Measurements from ENCODE around the gene ST6GALNAC3.

ST6GALNAC3 gene

GRCh38 chr1:76142771-76143540 is 68.4 kb downstream of the ST6GALNAC3 start:
- DNase-seq (ENCODE audit: low read depth) = no peak

GRCh38 chr1:76144247-76144646 is 69.7 kb downstream of the ST6GALNAC3 start:
- DNase-seq (ENCODE audit: low read depth) = no peak

- DNase-seq (ENCODE audit: low read depth) = no peak
Observed at GRCh38 chr1:76145332-76145731, 70.8 kb downstream of the ST6GALNAC3 start.

- DNase-seq (ENCODE audit: low read depth) = no peak
Observed at GRCh38 chr1:76146184-76146583, 71.6 kb downstream of the ST6GALNAC3 start.

DNA sequence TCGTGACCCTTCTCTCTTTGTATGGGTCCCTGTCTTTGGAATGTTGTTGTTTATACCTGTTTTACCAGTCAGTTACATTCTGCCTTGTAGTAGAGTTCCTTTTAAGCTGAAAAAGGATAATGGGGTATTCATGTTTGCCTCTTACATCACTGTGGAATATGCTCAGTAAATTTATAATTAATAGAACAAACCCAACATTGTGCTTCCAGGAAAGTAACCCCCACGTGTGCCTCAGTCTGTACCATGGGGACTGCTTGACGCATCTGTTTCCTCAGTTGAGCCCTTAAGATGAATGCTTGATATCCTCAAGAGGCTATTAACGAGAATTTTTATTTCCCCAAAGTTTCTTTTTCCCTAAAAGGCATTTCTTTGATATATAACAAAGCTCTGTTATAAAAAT is 73.4 kb downstream of the ST6GALNAC3 start:
- DNase-seq (ENCODE audit: low read depth) = no peak

GRCh38 chr1:76148460-76148859 is 73.9 kb downstream of the ST6GALNAC3 start:
- DNase-seq (ENCODE audit: low read depth) = no peak

DNA sequence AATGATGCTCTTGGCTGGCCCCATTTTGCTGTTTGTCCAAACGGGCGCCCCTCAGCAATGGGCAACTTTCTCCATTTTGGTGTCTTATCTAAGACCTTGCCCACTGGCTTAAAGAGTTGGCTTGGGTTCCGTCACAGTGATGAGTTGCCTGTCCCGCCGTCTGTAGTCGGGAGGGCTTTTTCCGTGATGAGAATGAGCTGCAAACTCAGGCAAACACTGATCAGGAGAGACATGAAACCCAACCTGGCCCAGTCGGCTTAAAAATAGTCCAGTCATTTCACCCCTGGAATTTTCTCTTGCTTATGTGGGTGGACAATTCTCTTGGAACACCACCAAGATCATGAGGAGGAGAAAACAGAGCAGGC is 79.3 kb downstream of the ST6GALNAC3 start:
- DNase-seq (ENCODE audit: low read depth) = no peak

GRCh38 chr1:76154206-76154956 is 79.8 kb downstream of the ST6GALNAC3 start:
- peak; percentile 49 for DNase-seq (ENCODE audit: low read depth)

- no peak for DNase-seq (ENCODE audit: low read depth)
Observed at GRCh38 chr1:76156987-76157386, 82.4 kb downstream of the ST6GALNAC3 start.

DNA sequence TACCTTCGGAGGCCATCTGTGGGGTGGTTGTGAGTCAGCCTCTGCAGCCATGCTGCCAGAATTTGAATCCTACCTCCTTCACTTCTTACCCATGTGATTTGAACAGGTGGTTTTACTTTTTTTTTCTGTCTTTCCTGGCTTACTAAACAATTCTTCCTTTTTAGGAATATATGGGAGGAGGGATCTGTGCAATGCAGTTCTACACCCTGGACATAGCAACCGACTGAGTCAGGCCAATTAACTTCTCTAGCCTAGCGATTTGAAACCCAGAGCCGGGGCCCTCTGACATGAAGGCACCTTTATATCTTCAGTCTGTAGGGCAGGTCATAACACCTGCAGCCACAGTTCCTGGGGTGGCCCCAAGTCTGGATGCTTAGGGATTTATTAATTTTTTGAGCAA is 83.6 kb downstream of the ST6GALNAC3 start:
- DNase-seq (ENCODE audit: low read depth) = no peak

DNA sequence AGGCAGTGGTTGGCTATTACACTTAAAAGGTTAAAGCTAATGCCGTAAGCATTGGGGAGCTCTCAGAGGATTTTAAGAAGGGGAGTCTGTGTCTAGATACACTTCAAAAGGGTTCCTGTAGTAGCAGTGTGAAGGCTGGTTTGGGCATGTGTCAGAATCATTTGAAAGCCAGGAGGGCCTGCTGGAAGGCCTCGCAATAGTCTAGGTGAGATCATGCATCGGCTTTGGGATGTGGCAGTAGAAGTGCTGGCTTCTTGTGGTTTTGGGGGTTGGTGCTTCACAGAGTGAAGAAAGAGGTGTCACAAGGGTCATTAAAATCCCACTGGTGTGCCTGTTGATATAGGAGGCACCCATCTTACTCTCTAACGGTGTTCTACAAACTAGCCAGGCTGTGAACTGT is 85.7 kb downstream of the ST6GALNAC3 start:
- DNase-seq (ENCODE audit: low read depth) = no peak

GRCh38 chr1:76161451-76161850 is 86.9 kb downstream of the ST6GALNAC3 start:
- no peak for DNase-seq (ENCODE audit: low read depth)

DNA sequence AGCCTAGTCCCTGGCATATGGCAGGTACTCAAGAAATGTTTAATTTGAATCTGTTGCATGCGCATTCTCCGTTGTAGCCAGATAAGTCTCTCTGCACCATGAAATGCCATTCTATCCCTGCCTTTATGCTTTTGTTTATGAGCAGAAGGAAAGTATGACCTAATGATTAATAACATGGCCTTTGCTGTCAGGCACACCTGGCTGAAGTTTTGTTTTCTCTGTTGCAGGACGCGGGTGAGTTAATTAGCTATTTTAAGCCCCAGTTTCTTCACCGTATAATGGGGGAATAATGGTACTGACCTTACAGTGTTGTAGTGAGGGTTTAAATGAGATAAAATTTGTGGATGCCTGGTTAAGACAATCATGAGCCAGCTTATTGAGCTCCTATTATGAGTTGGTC is 87.7 kb downstream of the ST6GALNAC3 start:
- DNase-seq (ENCODE audit: low read depth) = no peak

DNA sequence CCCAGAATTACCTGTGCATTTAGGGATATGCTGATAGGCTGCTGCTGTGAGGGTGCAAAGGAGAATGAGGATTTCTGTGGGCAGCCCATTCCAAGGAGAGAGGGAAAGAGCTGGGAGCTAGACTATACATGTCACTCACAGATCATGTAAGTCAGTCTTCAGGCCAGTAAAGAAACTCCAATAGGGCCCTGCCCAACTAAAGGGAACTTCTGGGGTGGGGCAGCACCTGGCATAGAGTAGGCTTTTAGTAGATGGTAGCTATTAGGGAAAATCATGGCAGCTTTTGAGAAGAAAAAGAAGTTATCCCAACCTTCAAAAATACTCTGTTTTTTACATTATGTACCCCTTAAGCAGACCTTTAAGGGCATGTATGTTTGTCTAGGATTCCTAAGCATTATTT is 89.6 kb downstream of the ST6GALNAC3 start:
- DNase-seq (ENCODE audit: low read depth) = no peak

DNA sequence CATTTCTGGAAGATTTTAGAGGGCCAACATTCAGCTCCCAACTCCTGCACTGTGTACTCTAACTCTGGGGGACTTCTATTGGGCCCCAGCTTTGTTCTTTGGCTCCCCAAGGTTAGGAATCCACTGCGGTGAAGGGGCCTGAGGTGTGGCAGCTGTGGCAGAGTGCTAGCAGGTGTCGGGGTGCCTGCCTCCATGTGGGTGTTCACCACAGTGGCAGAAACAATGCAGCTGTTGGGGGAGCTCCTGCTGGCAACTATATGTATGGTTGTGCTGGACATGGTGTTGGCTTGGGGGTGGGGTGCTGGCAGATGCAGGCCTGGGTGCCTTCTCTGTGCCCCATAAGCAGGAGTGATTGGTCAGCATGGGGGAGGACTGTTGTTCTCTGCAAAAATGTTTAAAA is 95.5 kb downstream of the ST6GALNAC3 start:
- DNase-seq (ENCODE audit: low read depth) = no peak

GRCh38 chr1:76170513-76170912 is 96.0 kb downstream of the ST6GALNAC3 start:
- no peak for DNase-seq (ENCODE audit: low read depth)

DNA sequence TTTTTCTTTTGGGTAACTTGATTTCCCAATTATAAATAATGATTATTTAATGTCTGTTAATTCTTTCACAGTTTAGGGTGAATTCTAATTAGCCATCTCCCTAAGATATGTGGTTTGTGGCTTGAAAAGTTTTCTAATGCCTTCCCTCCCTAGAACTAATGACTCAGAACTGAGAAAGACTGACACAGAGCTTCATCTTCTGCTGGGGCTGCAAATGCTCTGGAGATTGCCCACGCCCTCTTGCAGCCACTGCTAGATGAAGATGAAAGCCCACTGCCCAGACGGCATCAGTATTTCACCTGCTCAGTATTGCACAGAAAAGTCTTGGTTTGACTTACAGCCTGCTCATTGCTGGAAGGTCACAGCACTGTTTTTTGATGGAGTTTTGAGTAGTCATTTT is 101.5 kb downstream of the ST6GALNAC3 start:
- no peak for DNase-seq (ENCODE audit: low read depth)

DNA sequence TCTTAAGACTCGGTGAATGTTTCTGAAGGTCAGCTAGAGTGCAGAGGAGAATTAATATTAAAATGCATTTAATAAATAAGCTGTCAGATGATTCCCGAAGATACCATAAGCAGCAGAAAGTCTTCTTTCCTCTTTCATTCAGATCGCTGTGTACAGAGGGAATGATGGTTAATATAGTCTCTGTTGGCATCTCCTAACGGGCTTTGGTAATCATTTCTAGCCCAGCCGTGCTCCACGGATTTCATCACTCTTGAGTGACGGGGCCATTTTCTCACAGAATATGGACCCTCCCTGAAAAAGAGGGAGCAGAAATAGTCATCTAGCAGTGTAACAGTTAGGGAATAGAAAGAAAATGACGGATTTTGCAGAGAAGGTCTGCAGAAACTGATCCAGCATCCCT is 103.1 kb downstream of the ST6GALNAC3 start:
- no peak for DNase-seq (ENCODE audit: low read depth)

- no peak for DNase-seq (ENCODE audit: low read depth)
Observed at GRCh38 chr1:76179219-76179698, 104.7 kb downstream of the ST6GALNAC3 start.

- no peak for DNase-seq (ENCODE audit: low read depth)
Observed at GRCh38 chr1:76185207-76185606, 110.7 kb downstream of the ST6GALNAC3 start.

DNA sequence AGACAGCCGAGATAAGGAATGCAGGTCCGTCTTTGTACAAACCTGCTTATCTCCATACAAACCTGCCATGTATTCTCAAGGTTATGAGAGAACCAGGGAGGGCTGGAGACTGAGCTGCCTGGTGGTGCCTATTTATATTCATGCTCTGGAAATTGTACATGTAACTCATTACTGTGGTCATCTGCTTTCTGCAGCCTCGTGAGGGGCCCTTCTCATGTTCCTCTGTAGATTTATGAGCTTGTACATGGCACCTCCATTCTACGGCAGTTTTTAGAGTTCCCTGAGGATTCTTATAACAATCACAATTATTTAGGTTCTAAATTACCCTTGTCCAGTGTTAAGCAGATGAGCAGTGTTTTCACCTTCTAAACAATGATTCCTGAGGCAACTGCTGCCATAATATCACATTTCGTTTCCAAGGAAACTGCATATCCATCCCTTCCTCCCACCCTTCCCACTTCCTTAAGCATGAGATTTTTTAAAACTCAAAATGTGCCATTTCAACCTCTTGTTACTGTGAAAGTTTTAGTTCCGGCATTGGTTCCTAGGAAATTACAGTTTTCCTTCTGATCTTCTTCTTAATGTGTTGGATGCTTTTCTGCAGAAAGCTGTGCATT is 112.1 kb downstream of the ST6GALNAC3 start:
- DNase-seq (ENCODE audit: low read depth) = no peak

GRCh38 chr1:76187436-76187835 is 112.9 kb downstream of the ST6GALNAC3 start:
- no peak for DNase-seq (ENCODE audit: low read depth)

DNA sequence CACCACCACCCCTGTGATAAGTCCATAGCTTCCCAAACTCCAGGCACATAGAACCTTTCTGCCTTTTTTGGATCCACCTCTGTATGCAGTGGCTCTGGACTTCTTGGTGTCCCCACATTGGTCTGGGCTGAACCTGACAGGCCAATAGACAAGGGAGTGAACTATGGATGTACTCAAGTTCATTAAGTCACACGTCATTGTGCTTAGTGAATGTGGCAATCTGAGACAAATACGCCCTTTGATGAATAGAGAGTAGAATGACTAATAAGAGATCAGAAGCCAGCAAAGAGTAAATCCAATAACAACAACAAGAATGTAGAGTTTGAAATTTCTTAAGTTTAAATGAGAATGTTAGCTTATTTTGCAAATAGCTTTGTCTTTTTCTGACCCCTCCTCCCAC is 114.8 kb downstream of the ST6GALNAC3 start:
- DNase-seq (ENCODE audit: low read depth) = no peak

Data from stimulated activated CD8-positive, alpha-beta memory T cell treated with anti-CD3 and anti-CD28 coated beads, Interleukin-12 subunit alpha, Interleukin-12 subunit beta, amount 100 ng/mL, for 4 hours (primary cell).